ENCODE results near the gene SIPA1L3. TPM values are rescaled to one million over a fixed set of nuclear protein-coding genes. Genes with fewer than 3 reads are reported as not detected.

SIPA1L3 gene
- total RNA-seq, 1 donor from 2014 or later: 66.7 TPM

GRCh38 chr19:37988758-37989635 lies 82.0 kb downstream of the SIPA1L3 start:
- DNase-seq (ENCODE audit: low read depth): no peak
- no peak for TF ChIP-seq CTCF (conservative IDR thresholded peaks at IDR 0.05; ENCODE audit: low read depth, low read length)
- H3K4me3 ChIP-seq (ENCODE audit: low read depth, low read length): no peak overlapping the region

GRCh38 chr19:37989855-37990254 lies 82.8 kb downstream of the SIPA1L3 start:
- no peak overlapping the region for H3K4me3 ChIP-seq (ENCODE audit: low read depth, low read length)
- no peak for TF ChIP-seq CTCF (conservative IDR thresholded peaks at IDR 0.05; ENCODE audit: low read depth, low read length)
- DNase-seq (ENCODE audit: low read depth): no peak

GRCh38 chr19:37990362-37990761 lies 83.4 kb downstream of the SIPA1L3 start:
- DNase-seq (ENCODE audit: low read depth): no peak
- H3K4me3 ChIP-seq (ENCODE audit: low read depth, low read length): no peak overlapping the region
- TF ChIP-seq CTCF (conservative IDR thresholded peaks at IDR 0.05; ENCODE audit: low read depth, low read length): no peak

- DNase-seq (ENCODE audit: low read depth): no peak
- no peak for TF ChIP-seq CTCF (conservative IDR thresholded peaks at IDR 0.05; ENCODE audit: low read depth, low read length)
- H3K4me3 ChIP-seq (ENCODE audit: low read depth, low read length): no peak overlapping the region
These were observed 84.3 kb downstream of the SIPA1L3 start for GRCh38 chr19:37991176-37991835.

- no peak overlapping the region for H3K4me3 ChIP-seq (ENCODE audit: low read depth, low read length)
- DNase-seq (ENCODE audit: low read depth): no peak
- TF ChIP-seq CTCF (conservative IDR thresholded peaks at IDR 0.05; ENCODE audit: low read depth, low read length): no peak
These were observed 84.8 kb downstream of the SIPA1L3 start for GRCh38 chr19:37991841-37992248.

- DNase-seq (ENCODE audit: low read depth): no peak
- no peak overlapping the region for H3K4me3 ChIP-seq (ENCODE audit: low read depth, low read length)
- no peak for TF ChIP-seq CTCF (conservative IDR thresholded peaks at IDR 0.05; ENCODE audit: low read depth, low read length)
These were observed 85.8 kb downstream of the SIPA1L3 start for GRCh38 chr19:37992761-37993160.

Measured in epithelial cell of proximal tubule (primary cell).